H1 (cell line): Measurements from ENCODE around the gene MALT1. TPM values are rescaled to one million over a fixed set of nuclear protein-coding genes. Genes with fewer than 3 reads are reported as not detected.

Experiments
- CTCF ChIA-PET: fragments of 300-600 bp; sonication (Branson Sonifier 250); formaldehyde crosslinking; loops from one replicate; lab custom pipeline; 2021; ENCODE audit not compliant: partially characterized antibody; lab: Charles Lee
- POLR2A ChIA-PET: fragments of 300-600 bp; sonication (Branson Sonifier 250); formaldehyde crosslinking; loops from one replicate; lab custom pipeline; 2021; ENCODE audit warnings: inconsistent platforms; ENCODE audit not compliant: partially characterized antibody; lab: Charles Lee
- DNase-seq, 2 experiments: peaks; one replicate each; pipeline versions ENCODE4 v3.0.0 to v3.0.0-alpha.2; 2010 to 2022; ENCODE audit warnings: low spot score in 2 of 2, low read depth in 1 of 2, mixed read lengths in 1 of 2
- FAIRE-seq: peaks from 2 replicates; lab custom pipeline; 2011; peaks lifted over from hg19 to GRCh38; lab: Jason Lieb, UNC
- H2AFZ ChIP-seq: 2 replicates; pipeline ENCODE4 v1.8.1; 2012; ENCODE audit warnings: low read length, inconsistent platforms
- H2AK5ac ChIP-seq: 2 replicates; pipeline ENCODE4 v1.6.1; 2013; ENCODE audit warnings: low read depth, low read length
- H2BK120ac ChIP-seq: replicated peaks from 2 replicates; pipeline ENCODE3; 2013; ENCODE audit warnings: low read depth, low read length, inconsistent platforms
- H2BK12ac ChIP-seq: 2 replicates; pipeline ENCODE4 v1.6.1; 2013; ENCODE audit warnings: low read depth, low read length
- H2BK15ac ChIP-seq: 2 replicates; pipeline ENCODE4 v1.6.1; 2013; ENCODE audit warnings: low read length
- H2BK20ac ChIP-seq: 2 replicates; pipeline ENCODE4 v1.6.1; 2013; ENCODE audit warnings: low read length
- H2BK5ac ChIP-seq: 2 replicates; pipeline ENCODE4 v1.6.1; 2013; ENCODE audit warnings: low read depth, low read length
- H3K14ac ChIP-seq: 2 replicates; pipeline ENCODE4 v1.6.1; 2013; ENCODE audit warnings: inconsistent platforms; ENCODE audit not compliant: insufficient read length
- H3K18ac ChIP-seq: 2 replicates; pipeline ENCODE4 v1.6.1; 2013; ENCODE audit warnings: low read length; ENCODE audit errors: extremely low read depth
- H3K23ac ChIP-seq: 2 replicates; pipeline ENCODE4 v1.6.1; 2013; ENCODE audit warnings: inconsistent platforms; ENCODE audit not compliant: insufficient read length
- H3K23me2 ChIP-seq: 2 replicates; pipeline ENCODE4 v1.6.1; 2013; ENCODE audit warnings: low read depth, low read length
- H3K27ac ChIP-seq: 2 replicates; pipeline ENCODE4 v1.6.1; 2011; ENCODE audit warnings: low read depth, low read length, inconsistent platforms
- H3K27me3 ChIP-seq, 4 experiments: replicated peaks in 1 of 4; 1 replicate in 1 of 4; 2 replicates in 3 of 4; pipeline versions ENCODE4 v1.6.1 to v1.8.1; 2011 to 2013; ENCODE audit warnings: low read length in 3 of 4, mild to moderate bottlenecking in 3 of 4, inconsistent platforms in 2 of 4, mixed read lengths in 2 of 4, moderate library complexity in 1 of 4; ENCODE audit not compliant: control insufficient read depth in 3 of 4, insufficient read depth in 3 of 4; ENCODE audit errors: extremely low read depth in 1 of 4
- H3K36me3 ChIP-seq, 4 experiments: 2 replicates each; pipeline versions ENCODE4 v1.6.1 to v1.8.1; 2011 to 2013; ENCODE audit warnings: mild to moderate bottlenecking in 4 of 4, low read length in 3 of 4, moderate library complexity in 2 of 4, control low read depth in 1 of 4, inconsistent platforms in 1 of 4; ENCODE audit not compliant: insufficient read depth in 4 of 4, control insufficient read depth in 2 of 4
- H3K4ac ChIP-seq: replicated peaks from 2 replicates; pipeline ENCODE3; 2013; ENCODE audit warnings: low read length, low read depth, mixed read lengths, inconsistent platforms; ENCODE audit not compliant: insufficient read length
- H3K4me1 ChIP-seq, 4 experiments: replicated peaks in 1 of 4; 1 replicate in 1 of 4; 2 replicates in 3 of 4; pipeline versions ENCODE4 v1.6.1 to v1.8.1; 2011 to 2013; ENCODE audit warnings: low read length in 3 of 4, inconsistent platforms in 2 of 4, mixed read lengths in 1 of 4; ENCODE audit not compliant: insufficient read depth in 4 of 4, control insufficient read depth in 3 of 4
- H3K4me2 ChIP-seq, 2 experiments: 2 replicates each; pipeline versions ENCODE4 v1.6.1 to v1.8.1; 2011 to 2013; ENCODE audit warnings: low read depth in 2 of 2, low read length in 2 of 2, control low read depth in 1 of 2, inconsistent platforms in 1 of 2, mild to moderate bottlenecking in 1 of 2; ENCODE audit not compliant: insufficient read depth in 1 of 2
- H3K4me3 ChIP-seq, 4 experiments: fragments of 200-600, 300-600 bp in 1 of 4; sonication (generic), shearing (Covaris generic), sonication (Bioruptor Twin) in 1 of 4; 2 replicates each; pipeline versions ENCODE4 v1.5.1 to v1.8.1; 2011 to 2016; ENCODE audit warnings: low read length in 4 of 4, low read depth in 3 of 4, control low read depth in 2 of 4, inconsistent platforms in 2 of 4, mild to moderate bottlenecking in 2 of 4, mixed read lengths in 1 of 4, moderate library complexity in 1 of 4; ENCODE audit not compliant: insufficient read depth in 2 of 4; ENCODE audit errors: extremely low read depth in 1 of 4
- H3K56ac ChIP-seq: replicated peaks from 2 replicates; pipeline ENCODE3; 2013; ENCODE audit warnings: low read depth, mild to moderate bottlenecking, mixed read lengths, low read length, inconsistent platforms; ENCODE audit not compliant: insufficient read length
- H3K79me1 ChIP-seq: 2 replicates; pipeline ENCODE4 v1.6.1; 2013; ENCODE audit warnings: low read depth, low read length, control low read depth
- H3K79me2 ChIP-seq, 2 experiments: 2 replicates each; pipeline versions ENCODE4 v1.6.1 to v1.8.1; 2012 to 2013; ENCODE audit warnings: low read length in 2 of 2, mild to moderate bottlenecking in 2 of 2, inconsistent platforms in 1 of 2; ENCODE audit not compliant: insufficient read depth in 2 of 2, control insufficient read depth in 1 of 2
- H3K9ac ChIP-seq, 4 experiments: replicated peaks in 1 of 4; 1 replicate in 1 of 4; 2 replicates in 3 of 4; pipeline versions ENCODE4 v1.6.1 to v1.8.1; 2011 to 2013; ENCODE audit warnings: low read depth in 3 of 4, low read length in 3 of 4, control low read depth in 2 of 4, mild to moderate bottlenecking in 2 of 4, moderate library complexity in 2 of 4, inconsistent platforms in 1 of 4; ENCODE audit errors: extremely low read depth in 1 of 4
- H3K9me3 ChIP-seq, 2 experiments: 2 replicates each; pipeline versions ENCODE4 v1.6.1 to v1.8.1; 2012 to 2013; ENCODE audit warnings: mild to moderate bottlenecking in 2 of 2, moderate library complexity in 2 of 2, control low read depth in 1 of 2, inconsistent platforms in 1 of 2, low read depth in 1 of 2, low read length in 1 of 2, mixed read lengths in 1 of 2; ENCODE audit not compliant: insufficient read depth in 2 of 2
- H4K20me1 ChIP-seq, 2 experiments: replicated peaks in 1 of 2; 2 replicates each; pipeline versions ENCODE3 to v1.8.1; 2011 to 2013; ENCODE audit warnings: inconsistent platforms in 2 of 2, low read length in 2 of 2, mild to moderate bottlenecking in 1 of 2; ENCODE audit not compliant: insufficient read depth in 2 of 2, control insufficient read depth in 1 of 2
- H4K5ac ChIP-seq: 2 replicates; pipeline ENCODE4 v1.6.1; 2013; ENCODE audit warnings: low read length, low read depth, mixed read lengths, inconsistent platforms; ENCODE audit not compliant: insufficient read length
- H4K8ac ChIP-seq: 2 replicates; pipeline ENCODE4 v1.8.0; 2013; ENCODE audit warnings: mild to moderate bottlenecking, moderate library complexity, low read length, inconsistent platforms; ENCODE audit not compliant: insufficient read depth; ENCODE audit errors: extremely low read depth
- H4K91ac ChIP-seq: replicated peaks from 2 replicates; pipeline ENCODE3; 2013; ENCODE audit warnings: low read length, mixed read lengths, inconsistent platforms; ENCODE audit not compliant: insufficient read length
- CEBPB ChIP-seq: IDR thresholded peaks from 2 replicates; pipeline ENCODE4 v1.6.1; 2012; ENCODE audit warnings: low read depth, low read length
- CREB1 ChIP-seq: IDR thresholded peaks from 2 replicates; pipeline ENCODE4 v1.6.1; 2012; ENCODE audit warnings: inconsistent platforms
- EGR1 ChIP-seq: IDR thresholded peaks from 2 replicates; pipeline ENCODE4 v1.6.1; 2011; ENCODE audit warnings: low read depth, low read length, borderline replicate concordance
- FOSL1 ChIP-seq: IDR thresholded peaks from 2 replicates; pipeline ENCODE4 v1.6.1; 2011; ENCODE audit warnings: mild to moderate bottlenecking, low read depth, low read length, moderate library complexity; ENCODE audit not compliant: insufficient read depth
- HDAC2 ChIP-seq, 2 experiments: fragments of 300-600 bp in 1 of 2; sonication (generic) in 1 of 2; IDR thresholded peaks; 2 replicates each; pipeline ENCODE4 v1.6.1; 2011 to 2012; ENCODE audit warnings: low read depth in 2 of 2, low read length in 2 of 2, mild to moderate bottlenecking in 2 of 2, moderate library complexity in 2 of 2, borderline replicate concordance in 1 of 2, inconsistent platforms in 1 of 2
- KDM1A ChIP-seq: fragments of 200-600, 300-600 bp; sonication (generic); IDR thresholded peaks from 2 replicates; pipeline ENCODE4 v1.7.1; 2016; ENCODE audit warnings: mild to moderate bottlenecking, low read length, borderline replicate concordance
- KDM5A ChIP-seq: fragments of 200-600 bp; IDR thresholded peaks from 2 replicates; pipeline ENCODE4 v1.7.1; 2012; ENCODE audit warnings: mild to moderate bottlenecking, low read length, inconsistent platforms, mixed read lengths
- NANOG ChIP-seq: IDR thresholded peaks from 2 replicates; pipeline ENCODE4 v1.6.1; 2011; ENCODE audit warnings: low read length, low read depth, mild to moderate bottlenecking, inconsistent platforms; ENCODE audit not compliant: insufficient read depth, poor library complexity, severe bottlenecking
- PHF8 ChIP-seq: fragments of 200-600 bp; sonication (generic); conservative IDR thresholded peaks from 2 replicates; pipeline ENCODE4 v1.7.1; 2012; ENCODE audit warnings: low read depth, mild to moderate bottlenecking, inconsistent platforms, low read length, moderate library complexity
- POLR2A ChIP-seq, 2 experiments: IDR thresholded peaks; 1 replicate in 1 of 2; 2 replicates in 1 of 2; pipeline ENCODE4 v1.6.1; 2011; ENCODE audit warnings: low read depth in 2 of 2, low read length in 2 of 2, mild to moderate bottlenecking in 2 of 2; ENCODE audit errors: control extremely low read depth in 1 of 2
- SIX5 ChIP-seq: IDR thresholded peaks from 2 replicates; pipeline ENCODE4 v1.6.1; 2011; ENCODE audit warnings: mild to moderate bottlenecking, low read depth, low read length
- SP2 ChIP-seq: IDR thresholded peaks from 2 replicates; pipeline ENCODE4 v1.6.1; 2012; ENCODE audit warnings: mild to moderate bottlenecking, low read length, inconsistent platforms
- YY1 ChIP-seq: IDR thresholded peaks from 2 replicates; pipeline ENCODE4 v1.6.1; 2011; ENCODE audit warnings: low read depth, mild to moderate bottlenecking, low read length
- WGBS, 2 experiments: shearing (Covaris generic) in 1 of 2; methylation state at CpG; one replicate each; pipeline versions ENCODE4 v1.1.6 to v1.1.7; 2013 to 2015; ENCODE audit warnings: low lambda C conversion rate in 2 of 2, mixed read lengths in 2 of 2, inconsistent platforms in 1 of 2, low coverage in 1 of 2, missing lambda C conversion rate in 1 of 2; ENCODE audit not compliant: insufficient replicate concordance in 2 of 2, insufficient coverage in 1 of 2, insufficient read length in 1 of 2; ENCODE audit errors: extremely low coverage in 1 of 2, missing lambda C conversion rate in 1 of 2; 5-methylcytosine and 5-hydroxymethylcytosine counted together
- polyA plus RNA-seq, 7 experiments: library from polyadenylated mRNA; depleted of rRNA in 3 of 7; stranded (reverse) in 5 of 7; unstranded in 2 of 7; fragments of >200 nt in 5 of 7; fragments of 200-250 nt in 2 of 7; gene quantifications; 1 replicate in 5 of 7; 2 replicates in 1 of 7; 4 replicates in 1 of 7; pipeline versions ENCODE4 v1.2.1 to v1.2.3, GENCODE V29; 2011 to 2013; ENCODE audit warnings: missing spikeins in 2 of 7, mixed read lengths in 2 of 7
- total RNA-seq: library from RNA; stranded (reverse); fragmentation: NEBNext Ultra II Directional; extraction: Animal tissue kit (Norgen Biotek cat#: 25700); gene quantifications from 2 replicates; pipeline ENCODE4 v1.2.1, GENCODE V29; 2021
- TF ChIP-seq, protein P1 (sequence below): IDR thresholded peaks from 2 replicates; pipeline ENCODE4 v1.6.1; 2012; ENCODE audit warnings: inconsistent platforms
- TF ChIP-seq, protein P2 (sequence below): IDR thresholded peaks from 2 replicates; pipeline ENCODE4 v1.6.1; 2011; ENCODE audit warnings: low read depth, mild to moderate bottlenecking, low read length; ENCODE audit not compliant: insufficient read depth

MALT1 gene
- total and polyA plus RNA-seq, 2 of the 8 experiments (the other 6 are each of a cell fraction or from before 2014, with no cell fraction given): 10.7 to 25.9 TPM

GRCh38 chr18:58662118-58662517 is 9.1 kb upstream of the MALT1 start:
- H2BK120ac ChIP-seq: no peak overlapping the region
- H2BK12ac ChIP-seq: no peak overlapping the region
- FAIRE-seq (no peak), DNase-seq (peak in 1 of 2 experiments; percentile 11)
- no peak overlapping the region for H3K14ac ChIP-seq
- H2AFZ ChIP-seq: no peak overlapping the region
- 93% methylated on average over 4 of the region's 4 CpGs; no CpG with 5 or more reads in 1 of the 2 experiments for whole genome bisulfite sequencing, 2 experiments
- no peak overlapping the region for H3K23ac ChIP-seq
- H4K20me1 ChIP-seq: no peaks in the 10 kb centered on the region
- H4K8ac ChIP-seq: no peak overlapping the region
- no peak overlapping the region for H4K5ac ChIP-seq
- no peaks in the 10 kb centered on the region for H3K36me3 ChIP-seq
- no peak overlapping the region for H3K4me3 ChIP-seq
- H3K18ac ChIP-seq: no peak overlapping the region
- ChIA-PET CTCF (interaction anchor here (1.3 to 1.7 kb wide), 2 partner anchors 9 to 120 kb away, joined by 5 to 6 read pairs; partner anchors contain the start of gene MALT1), POLR2A (no interaction called here)
- H3K9me3 ChIP-seq: no peaks in the 10 kb centered on the region
- no peak overlapping the region for H2AK5ac ChIP-seq
- H2BK5ac ChIP-seq: no peak overlapping the region
- H3K79me2 ChIP-seq: no peaks in the 10 kb centered on the region
- no peak overlapping the region for H4K91ac ChIP-seq
- H3K27me3 ChIP-seq: no peaks in the 10 kb centered on the region
- no peak overlapping the region for H2BK15ac ChIP-seq
- no peak overlapping the region for H2BK20ac ChIP-seq
- H3K4me2 ChIP-seq: no peak overlapping the region
- H3K56ac ChIP-seq: no peak overlapping the region
- no peaks in the 10 kb centered on the region for H3K79me1 ChIP-seq
- H3K4me1 ChIP-seq: no peaks in the 10 kb centered on the region
- H3K23me2 ChIP-seq: no peaks in the 10 kb centered on the region
- no peak overlapping the region for H3K9ac ChIP-seq
- no peak overlapping the region for H3K4ac ChIP-seq
- H3K27ac ChIP-seq: no peak overlapping the region
- TF ChIP-seq CEBPB (no peak), SP2 (no peak), SIX5 (no peak), YY1 (no peak), NANOG (no peak), KDM5A (no peak), EGR1 (no peak), KDM1A (no peak), PHF8 (no peak), CREB1 (no peak), FOSL1 (no peak), HDAC2 (IDR thresholded peaks at IDR 0.05; ENCODE audit: borderline replicate concordance in 1 of 2, low read depth in 2 of 2, low read length in 2 of 2) (no peak), POLR2A (IDR thresholded peaks at IDR 0.05; ENCODE audit: control extremely low read depth in 1 of 2, low read depth in 2 of 2, low read length in 2 of 2) (no peak)
- TF ChIP-seq, protein P1, sequence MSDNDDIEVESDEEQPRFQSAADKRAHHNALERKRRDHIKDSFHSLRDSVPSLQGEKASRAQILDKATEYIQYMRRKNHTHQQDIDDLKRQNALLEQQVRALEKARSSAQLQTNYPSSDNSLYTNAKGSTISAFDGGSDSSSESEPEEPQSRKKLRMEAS: no peak
- TF ChIP-seq, protein P2, sequence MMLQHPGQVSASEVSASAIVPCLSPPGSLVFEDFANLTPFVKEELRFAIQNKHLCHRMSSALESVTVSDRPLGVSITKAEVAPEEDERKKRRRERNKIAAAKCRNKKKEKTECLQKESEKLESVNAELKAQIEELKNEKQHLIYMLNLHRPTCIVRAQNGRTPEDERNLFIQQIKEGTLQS: no peak
